NCI-H345 treated with DMSO at 0.1 percent for 48 hours (cell line): ENCODE data around the gene CNTN5.

Experiments used
- DNase-seq: peaks from one replicate; lab custom pipeline; 2025; ENCODE audit not compliant: unreplicated experiment; lab: John Stamatoyannopoulos, UW

Gene CNTN5

GRCh38 chr11:99589771-99590170 is 569.0 kb downstream of the CNTN5 start:
- no peak for DNase-seq

GRCh38 chr11:99592266-99592665 is 571.5 kb downstream of the CNTN5 start:
- DNase-seq, result no peak

GRCh38 chr11:99593197-99593596 is 572.4 kb downstream of the CNTN5 start:
- DNase-seq, result no peak

- no peak for DNase-seq
Measured at GRCh38 chr11:99601179-99601578, 580.4 kb downstream of the CNTN5 start.

- no peak for DNase-seq
Measured at GRCh38 chr11:99614352-99614751, 593.6 kb downstream of the CNTN5 start.

- DNase-seq, result no peak
Measured at GRCh38 chr11:99630629-99631028, 609.9 kb downstream of the CNTN5 start.

GRCh38 chr11:99631618-99632017 is 610.9 kb downstream of the CNTN5 start:
- no peak for DNase-seq

GRCh38 chr11:99632969-99633368 is 612.2 kb downstream of the CNTN5 start:
- DNase-seq, result no peak

- no peak for DNase-seq
Measured at GRCh38 chr11:99634581-99634980, 613.8 kb downstream of the CNTN5 start.

- DNase-seq, result no peak
Measured at GRCh38 chr11:99638073-99638553, 617.4 kb downstream of the CNTN5 start.

GRCh38 chr11:99640671-99641070 is 619.9 kb downstream of the CNTN5 start:
- DNase-seq, result no peak

GRCh38 chr11:99645934-99646333 is 625.2 kb downstream of the CNTN5 start:
- no peak for DNase-seq

- no peak for DNase-seq
Measured at GRCh38 chr11:99670067-99670676, 649.4 kb downstream of the CNTN5 start.

GRCh38 chr11:99671808-99672409 is 651.2 kb downstream of the CNTN5 start:
- DNase-seq, result no peak

- no peak for DNase-seq
Measured at GRCh38 chr11:99676292-99676691, 655.5 kb downstream of the CNTN5 start.

GRCh38 chr11:99682171-99682570 is 661.4 kb downstream of the CNTN5 start:
- no peak for DNase-seq

GRCh38 chr11:99682646-99683045 is 661.9 kb downstream of the CNTN5 start:
- DNase-seq, result no peak

GRCh38 chr11:99683933-99684332 is 663.2 kb downstream of the CNTN5 start:
- no peak for DNase-seq

GRCh38 chr11:99686838-99687237 is 666.1 kb downstream of the CNTN5 start:
- no peak for DNase-seq

- DNase-seq, result no peak
Measured at GRCh38 chr11:99687320-99687719, 666.6 kb downstream of the CNTN5 start.

- DNase-seq, result peak; percentile 68
Measured at GRCh38 chr11:99693941-99694492, 673.3 kb downstream of the CNTN5 start.

GRCh38 chr11:99695106-99695505 is 674.4 kb downstream of the CNTN5 start:
- DNase-seq, result no peak

GRCh38 chr11:99706848-99707247 is 686.1 kb downstream of the CNTN5 start:
- no peak for DNase-seq
